ENCODE results near the gene ACTN4.
A peak's percentile ranks its signal among the peaks of the same experiment; 100 is the strongest.

ACTN4 gene

DNA sequence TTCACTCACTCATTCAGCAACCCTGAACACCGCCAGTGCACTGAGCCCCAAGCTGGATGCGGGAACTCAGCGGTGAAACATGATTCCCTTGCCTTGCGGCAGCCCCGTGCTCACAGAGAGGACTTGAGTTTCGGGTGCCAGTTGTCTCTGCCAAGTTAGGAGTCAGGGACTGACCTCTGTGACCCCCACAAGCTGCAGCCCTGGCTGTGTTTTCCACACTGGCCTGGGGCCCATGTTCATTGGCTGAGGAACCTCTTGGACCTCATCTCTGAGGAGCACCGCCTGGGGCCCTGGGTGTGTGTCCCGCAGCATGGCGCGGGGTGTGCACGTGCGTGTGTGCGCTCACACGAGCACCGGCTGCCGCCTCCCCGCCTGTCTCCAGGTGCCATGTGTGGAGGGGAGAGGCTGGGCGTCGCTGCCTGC is 65.8 kb downstream of the ACTN4 start:
- no peak for DNase-seq

DNA sequence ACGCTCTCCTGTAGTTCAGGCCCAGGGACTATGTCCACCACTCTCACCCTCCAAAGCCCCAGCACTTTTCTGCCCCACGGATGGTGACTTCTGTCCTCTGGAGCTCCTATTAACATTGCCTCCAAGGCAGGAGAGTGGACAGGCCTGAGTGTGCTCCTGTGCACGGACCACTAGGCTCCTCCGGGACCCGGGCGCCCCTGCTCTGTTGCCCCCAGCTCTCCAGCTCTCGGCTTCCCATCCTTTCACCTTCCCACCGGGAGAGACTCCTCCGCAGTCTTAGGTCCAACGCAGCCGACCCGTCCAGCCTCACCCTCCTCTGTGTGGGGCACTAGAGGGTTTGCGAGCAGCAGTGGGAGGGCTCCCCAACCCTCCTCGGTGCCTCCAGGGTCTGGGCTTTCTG is 66.4 kb downstream of the ACTN4 start:
- DNase-seq, result no peak

DNA sequence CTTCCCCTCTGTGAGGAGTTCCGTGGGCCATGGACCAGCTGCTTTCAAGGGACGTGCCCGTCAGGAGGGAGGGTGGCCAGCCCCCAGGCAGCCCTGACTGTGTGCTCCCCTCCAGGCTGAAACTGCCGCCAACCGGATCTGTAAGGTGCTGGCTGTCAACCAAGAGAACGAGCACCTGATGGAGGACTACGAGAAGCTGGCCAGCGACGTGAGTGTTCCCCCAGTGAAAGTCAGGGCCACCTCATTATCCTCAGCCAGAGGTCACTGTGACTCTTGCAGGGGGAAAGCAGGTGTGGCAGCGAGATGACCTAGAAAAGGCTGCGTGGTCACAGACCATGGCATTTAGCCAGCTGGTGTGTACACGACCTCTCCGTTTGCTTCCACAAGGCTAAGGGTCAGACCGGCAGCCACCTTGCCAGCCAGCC is 66.9 kb downstream of the ACTN4 start:
- DNase-seq, result no peak

DNA sequence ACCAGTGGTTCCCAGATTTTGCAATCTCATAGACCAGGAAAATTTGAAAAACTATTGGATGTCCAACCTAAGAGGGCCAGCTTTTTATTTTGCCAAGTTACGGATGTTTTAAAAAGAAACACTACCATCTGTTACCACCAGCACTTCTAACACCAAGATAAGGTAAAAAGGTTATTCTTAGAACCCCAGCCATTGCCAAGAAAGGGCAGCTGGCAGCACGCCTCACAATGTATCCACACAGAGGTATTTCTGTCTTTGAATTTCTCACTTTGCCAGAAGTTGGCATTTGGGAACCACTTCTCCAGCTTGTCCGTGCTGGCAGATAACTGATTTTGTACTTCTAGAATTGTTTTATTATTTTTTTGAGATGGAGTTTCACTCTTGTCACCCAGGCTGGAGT is 68.1 kb downstream of the ACTN4 start:
- no peak for DNase-seq

DNA sequence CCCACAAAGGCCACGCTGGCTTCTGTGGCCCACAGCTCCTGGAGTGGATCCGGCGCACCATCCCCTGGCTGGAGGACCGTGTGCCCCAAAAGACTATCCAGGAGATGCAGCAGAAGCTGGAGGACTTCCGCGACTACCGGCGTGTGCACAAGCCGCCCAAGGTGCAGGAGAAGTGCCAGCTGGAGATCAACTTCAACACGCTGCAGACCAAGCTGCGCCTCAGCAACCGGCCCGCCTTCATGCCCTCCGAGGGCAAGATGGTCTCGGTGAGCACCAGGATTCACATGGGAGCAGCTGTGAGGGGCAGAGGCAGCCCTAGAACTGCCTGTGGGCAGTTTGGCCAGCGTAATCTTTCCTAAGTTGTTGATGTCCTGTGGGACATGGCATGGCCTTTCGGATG is 69.6 kb downstream of the ACTN4 start:
- DNase-seq, result no peak

DNA sequence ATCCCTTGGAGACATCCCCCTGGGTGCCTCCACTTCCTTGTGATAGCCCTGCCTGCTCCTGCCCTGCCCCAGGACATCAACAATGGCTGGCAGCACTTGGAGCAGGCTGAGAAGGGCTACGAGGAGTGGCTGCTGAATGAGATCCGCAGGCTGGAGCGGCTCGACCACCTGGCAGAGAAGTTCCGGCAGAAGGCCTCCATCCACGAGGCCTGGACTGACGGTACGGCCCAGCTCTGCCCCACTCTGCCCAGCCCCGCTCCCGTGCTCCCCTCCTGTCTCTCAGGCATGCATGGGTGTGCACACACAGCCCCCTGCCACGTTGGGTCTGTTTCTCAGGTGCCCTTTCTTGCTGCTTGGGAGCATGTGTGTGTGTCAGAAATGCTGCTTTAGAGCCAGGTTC is 70.4 kb downstream of the ACTN4 start:
- no peak for DNase-seq

DNA sequence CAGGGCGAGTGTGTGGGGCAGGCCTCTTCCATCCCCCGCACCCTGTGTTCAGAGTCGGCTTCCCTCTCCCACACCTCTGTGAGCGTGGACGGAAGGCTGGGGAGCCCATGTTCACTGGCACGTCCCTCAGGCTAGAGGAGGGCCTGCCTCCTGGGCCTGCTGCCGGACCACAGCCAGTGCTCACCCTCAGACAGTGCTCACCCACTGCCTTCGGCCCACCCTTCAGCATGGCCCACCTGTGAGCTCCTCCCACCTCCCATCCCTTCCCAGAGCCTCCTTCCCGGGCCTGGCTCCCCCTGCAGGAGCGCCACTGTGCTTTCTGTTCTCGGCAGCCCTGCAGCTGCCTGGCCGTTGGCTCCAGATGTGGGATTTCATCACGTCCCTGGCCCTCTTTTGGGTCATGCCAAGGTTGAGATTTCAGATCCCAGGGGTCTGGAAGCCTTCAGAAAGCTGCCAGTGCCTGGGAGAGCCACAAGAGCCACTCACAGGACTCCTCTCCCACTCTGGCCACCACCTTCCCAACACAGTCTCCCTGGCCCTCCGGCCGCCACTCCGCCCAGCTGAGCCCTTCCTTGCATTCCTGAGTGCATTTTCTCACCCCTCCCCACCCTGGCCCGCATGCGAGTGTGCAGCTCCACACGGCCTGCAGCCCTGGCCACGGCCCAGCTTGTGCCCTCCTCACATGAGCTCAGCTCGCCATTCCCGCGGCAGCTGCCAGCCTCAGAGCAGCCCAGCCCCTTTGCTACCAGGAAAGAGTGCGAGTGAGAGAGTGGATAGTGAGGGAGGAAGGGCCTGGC is 71.5 kb downstream of the ACTN4 start:
- no peak for DNase-seq

DNA sequence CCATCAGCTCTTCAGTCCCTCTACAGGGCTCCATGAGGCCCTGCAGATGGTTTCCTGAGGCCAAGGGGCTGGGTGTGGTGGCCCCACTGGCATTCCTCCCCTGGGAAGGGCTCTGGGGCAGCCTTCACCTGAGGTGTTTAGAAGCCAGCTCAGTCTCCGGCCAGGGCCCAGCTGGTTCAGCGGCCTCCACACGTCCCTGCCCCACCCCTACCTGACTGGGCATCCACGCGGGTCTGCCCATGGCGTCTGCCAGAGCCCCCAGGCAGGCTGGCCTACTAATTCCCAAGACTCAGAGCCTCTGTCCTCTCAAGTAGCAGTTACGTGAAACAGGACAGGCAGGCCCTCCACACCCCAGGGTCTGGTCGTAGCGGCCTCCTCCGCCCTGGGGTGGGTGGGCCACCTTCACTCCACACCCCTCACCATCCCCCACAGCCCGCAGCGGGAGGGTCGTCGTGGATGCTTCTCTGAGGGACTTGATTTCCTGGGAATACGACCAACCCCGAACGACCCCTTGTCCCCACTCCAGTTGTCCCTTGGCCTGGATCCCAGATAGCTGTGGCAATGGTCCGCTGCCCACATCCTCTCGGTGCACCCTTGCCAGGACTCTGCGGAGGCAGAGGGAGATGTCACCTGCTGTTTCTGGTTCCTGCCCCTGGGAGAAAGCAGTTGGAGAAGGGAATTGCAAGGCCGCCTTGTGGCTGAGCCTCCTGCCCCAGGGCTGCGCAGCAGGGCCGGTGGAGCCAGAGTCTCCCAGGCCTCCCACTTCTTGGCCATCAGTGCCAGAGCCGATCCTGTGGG is 72.5 kb downstream of the ACTN4 start:
- no peak for DNase-seq

DNA sequence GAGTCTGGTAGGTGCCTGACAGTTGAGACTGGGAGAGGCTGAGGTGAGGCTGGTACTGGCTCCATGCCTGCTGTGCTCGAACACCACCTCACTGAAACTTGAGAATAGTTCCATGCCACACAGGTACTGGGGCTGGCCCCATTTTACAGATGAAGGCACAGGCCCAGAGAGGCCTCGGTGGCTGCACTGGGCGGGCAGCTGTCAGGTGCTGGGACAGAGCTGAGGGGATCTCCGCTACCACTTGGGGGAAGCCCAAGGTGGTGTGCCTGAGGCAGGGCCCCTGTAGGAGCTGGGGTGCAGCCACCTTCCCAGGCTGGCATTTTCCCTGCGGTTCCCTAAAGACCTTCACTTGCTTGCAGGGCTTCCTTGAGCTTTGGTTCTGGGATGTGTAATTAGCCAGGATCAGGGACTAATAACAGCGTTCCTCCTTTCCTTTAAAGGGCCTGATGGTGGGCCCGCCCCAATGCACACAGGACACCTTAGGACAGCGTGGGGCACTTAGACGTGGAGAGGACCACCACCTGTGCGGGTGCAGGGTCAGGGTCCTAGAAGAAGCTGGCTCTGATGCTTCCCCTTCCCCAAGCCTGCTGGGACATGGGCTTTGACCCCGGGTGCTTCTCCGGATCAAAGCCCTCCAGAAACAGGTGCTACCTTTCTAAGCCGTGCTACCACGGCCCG is 73.2 kb downstream of the ACTN4 start:
- no peak for DNase-seq

DNA sequence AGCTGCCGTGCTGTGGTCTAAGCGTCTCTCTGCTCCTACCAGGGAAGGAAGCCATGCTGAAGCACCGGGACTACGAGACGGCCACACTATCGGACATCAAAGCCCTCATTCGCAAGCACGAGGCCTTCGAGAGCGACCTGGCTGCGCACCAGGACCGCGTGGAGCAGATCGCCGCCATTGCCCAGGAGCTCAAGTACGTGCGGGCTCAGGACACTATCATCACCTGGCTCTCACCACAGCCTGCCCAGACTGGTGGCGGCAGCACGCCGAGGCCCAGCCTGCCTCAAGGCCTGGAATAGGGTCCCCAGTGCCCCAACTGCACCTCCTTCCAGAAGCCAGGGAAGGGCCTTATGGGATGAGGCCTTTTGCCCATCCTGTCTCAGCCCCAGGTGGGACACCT is 74.0 kb downstream of the ACTN4 start:
- DNase-seq, result peak in 1 of 2 experiments; percentile 58

DNA sequence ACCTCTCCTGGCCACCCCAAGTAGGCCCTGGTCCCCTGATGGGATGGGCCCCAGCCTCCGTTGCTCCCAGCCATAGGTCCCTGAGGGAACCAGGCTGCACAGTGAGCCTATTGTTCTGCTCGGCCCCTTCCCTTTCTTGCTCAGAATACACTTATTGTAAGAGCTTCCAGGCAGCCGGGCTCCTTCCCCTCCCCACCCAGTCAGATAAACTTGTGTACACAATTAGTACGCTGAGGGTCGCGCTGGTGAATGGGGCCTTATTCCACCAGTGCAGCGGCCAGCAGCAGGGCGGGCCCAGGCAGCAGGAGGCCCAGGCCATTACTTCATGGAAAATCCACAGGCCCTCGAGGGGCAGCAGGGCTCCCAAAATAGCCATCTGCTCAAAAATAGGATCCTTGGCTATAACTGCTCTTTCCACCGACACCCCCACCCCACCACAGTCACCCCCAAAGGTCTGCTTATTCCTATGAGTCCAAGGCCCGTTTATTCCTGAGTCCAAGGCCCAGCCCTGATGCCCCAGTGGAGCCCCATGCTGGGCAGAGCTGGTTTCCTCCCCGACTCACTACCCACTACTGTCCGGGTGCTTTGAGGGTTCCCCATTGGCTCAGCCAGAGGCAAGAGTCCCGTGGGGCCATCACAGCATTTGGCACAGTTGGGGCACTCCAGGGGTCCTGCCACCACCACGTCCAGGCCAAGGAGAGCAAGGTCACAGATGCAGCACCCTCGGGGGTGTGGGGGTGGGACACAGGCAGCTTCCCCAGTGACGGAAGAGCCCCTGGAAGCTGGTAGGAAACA is 74.7 kb downstream of the ACTN4 start:
- DNase-seq, result peak; percentile 88 to 95

DNA sequence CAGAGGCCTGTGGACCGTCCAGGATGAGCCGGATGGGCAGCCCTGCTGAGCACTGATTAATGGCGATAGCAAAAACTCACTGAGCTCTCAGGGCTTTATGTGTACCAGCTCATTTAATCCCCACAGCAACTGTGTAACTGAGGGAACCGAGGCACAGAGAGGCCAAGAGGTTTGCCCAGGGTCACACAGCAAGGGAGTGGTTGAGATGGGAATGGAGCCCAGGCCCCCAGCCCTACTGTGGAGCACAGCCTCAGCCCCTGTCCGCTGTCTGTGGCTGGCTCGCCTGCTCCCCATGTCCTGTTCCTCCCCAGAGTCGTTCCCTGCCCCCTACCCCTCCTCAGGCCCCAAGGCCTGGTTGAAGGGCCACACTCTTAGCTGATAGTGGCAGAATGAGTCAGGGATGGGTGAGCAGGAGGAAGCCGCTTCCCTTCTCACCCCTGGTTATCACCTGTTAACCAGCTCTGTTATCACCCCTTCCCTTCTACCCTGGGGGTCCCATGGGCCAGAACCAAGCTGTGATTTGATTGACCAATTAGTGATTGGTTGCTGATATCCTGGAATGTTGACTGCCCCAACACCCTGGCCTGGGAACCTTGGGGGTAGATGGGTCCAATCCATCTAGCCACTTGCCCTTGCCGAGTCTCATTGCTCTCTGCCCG is 75.6 kb downstream of the ACTN4 start:
- no peak for DNase-seq

DNA sequence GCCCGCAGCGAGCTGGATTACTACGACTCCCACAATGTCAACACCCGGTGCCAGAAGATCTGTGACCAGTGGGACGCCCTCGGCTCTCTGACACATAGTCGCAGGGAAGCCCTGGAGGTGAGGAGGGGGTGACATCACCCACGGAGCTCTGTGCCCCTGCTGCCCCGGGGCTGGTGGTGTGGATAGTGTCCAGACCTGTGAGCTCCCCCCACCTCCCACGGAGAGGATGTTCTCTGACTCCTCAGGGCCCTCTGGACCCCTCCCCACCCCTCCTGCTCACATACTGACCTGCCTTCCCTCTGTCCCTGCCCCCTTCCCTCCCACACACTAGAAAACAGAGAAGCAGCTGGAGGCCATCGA is 76.1 kb downstream of the ACTN4 start:
- no peak for DNase-seq

DNA sequence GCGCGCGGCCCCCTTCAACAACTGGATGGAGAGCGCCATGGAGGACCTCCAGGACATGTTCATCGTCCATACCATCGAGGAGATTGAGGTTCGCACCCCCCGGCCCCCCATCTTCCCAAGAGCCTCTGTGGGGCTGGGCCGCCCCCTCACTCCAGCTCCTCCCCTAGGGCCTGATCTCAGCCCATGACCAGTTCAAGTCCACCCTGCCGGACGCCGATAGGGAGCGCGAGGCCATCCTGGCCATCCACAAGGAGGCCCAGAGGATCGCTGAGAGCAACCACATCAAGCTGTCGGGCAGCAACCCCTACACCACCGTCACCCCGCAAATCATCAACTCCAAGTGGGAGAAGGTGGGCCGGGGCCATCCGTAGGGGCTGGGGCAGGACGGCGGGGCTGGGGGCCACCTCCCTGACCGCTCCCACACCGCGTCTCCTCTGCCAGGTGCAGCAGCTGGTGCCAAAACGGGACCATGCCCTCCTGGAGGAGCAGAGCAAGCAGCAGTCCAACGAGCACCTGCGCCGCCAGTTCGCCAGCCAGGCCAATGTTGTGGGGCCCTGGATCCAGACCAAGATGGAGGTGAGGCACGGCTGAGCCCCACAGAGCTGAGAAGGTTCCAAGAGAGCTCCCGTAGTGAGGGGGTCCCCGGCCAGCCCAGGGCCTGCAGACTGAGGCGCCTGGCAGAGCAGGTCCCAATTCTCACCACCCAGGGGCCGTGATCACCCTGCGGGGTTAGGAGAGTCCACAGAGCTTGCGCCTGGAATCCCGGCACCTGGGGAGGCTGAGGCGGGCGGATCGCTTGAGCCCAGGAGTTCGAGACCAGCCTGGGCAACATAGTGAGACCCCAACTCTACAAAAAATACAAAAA is 76.8 kb downstream of the ACTN4 start:
- no peak for DNase-seq

DNA sequence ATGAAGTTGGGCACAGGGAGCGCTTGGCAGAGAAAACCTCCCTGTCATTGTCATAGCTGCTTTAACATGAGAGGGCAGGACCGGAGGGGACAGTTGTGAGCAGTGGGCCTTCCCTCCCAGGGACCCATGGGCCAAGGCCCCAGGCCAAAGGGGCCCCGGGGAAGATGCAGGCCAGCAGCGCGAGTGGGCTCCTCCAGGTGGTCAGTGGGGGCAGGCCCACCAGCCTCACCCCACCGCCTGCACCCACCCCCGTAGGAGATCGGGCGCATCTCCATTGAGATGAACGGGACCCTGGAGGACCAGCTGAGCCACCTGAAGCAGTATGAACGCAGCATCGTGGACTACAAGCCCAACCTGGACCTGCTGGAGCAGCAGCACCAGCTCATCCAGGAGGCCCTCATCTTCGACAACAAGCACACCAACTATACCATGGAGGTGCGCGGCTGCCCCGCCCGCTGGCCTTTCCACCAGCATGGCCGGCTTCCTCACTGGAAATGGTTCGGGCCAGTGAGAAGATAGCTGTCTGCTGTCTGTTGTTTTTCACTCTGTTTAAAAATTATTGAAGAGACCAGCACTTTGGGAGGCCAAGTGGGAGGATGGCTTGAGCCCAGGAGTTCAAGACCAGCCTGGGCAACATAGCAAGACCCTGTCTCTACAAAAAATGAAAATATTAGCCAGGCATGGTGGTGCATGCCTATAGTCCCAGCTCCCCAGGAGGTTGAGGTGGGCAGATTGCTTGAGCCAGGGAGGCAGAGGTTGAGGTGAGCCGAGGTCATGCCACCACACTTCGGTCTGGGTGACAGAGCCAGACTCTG is 78.2 kb downstream of the ACTN4 start:
- DNase-seq, result no peak

DNA sequence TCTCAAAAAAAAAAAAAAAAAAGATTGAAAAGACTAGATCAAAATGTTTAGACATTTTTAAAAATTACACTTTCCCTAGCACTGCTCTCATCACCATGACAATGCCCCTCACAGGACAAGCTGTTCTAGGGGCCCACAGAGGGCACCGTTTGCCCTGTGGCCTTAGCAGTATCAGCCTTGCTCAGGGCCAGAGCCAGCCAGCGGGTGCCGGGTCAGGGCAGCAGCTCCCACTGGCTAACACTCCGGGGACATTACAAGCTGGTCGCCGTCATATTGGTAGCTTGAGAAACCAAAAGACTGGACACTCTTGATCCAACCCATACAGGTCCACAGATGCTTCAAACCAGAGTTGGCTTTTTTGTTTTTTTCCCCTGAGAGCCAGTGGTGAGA is 78.8 kb downstream of the ACTN4 start:
- DNase-seq, result no peak

DNA sequence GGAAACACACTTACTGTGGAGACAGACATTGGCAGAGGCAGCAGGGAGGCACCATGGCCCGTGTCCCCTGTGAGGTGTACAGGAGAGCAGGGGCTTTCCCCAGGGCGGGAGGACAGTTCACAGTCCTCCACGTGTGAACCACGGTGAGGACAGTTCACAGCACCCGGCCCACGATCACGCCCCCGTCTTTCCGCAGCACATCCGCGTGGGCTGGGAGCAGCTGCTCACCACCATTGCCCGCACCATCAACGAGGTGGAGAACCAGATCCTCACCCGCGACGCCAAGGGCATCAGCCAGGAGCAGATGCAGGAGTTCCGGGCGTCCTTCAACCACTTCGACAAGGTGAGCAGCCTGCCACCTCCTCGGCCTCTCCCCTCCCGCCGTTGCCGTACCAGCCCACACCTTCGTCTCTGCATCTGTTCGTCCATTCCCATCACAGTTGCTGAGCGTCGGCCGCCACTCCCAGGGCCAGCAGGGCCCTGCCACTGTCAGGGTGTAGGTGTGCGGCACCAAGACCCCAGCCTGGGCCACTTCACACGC is 79.4 kb downstream of the ACTN4 start:
- DNase-seq, result no peak

DNA sequence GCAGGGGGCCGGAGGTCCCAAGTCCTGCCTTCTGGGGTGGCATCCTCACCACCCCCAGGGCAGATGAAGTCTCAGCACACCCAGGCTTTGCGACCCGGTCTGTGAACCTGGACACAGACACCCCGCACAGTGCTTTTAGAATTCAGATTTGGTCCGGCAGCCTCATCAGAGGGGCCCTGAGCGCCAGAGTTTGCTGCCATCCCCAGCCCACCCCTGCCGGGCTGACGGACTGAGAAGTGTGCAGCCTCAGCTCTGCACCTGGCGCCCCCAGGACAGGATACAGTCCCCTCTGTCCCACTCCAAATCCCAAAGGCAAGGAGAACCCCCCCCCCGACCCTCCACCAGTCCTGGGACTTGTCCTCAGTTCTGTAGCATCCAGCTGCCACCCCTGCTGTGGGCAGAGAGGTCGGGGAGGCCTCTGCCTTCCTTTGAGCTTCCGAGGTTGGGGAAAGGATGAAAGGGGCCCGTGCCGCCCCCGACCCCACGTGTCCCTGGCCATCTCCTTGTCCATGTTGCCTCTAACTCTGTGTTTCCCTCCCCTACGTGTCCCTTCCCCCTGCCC is 79.9 kb downstream of the ACTN4 start:
- DNase-seq, result no peak

DNA sequence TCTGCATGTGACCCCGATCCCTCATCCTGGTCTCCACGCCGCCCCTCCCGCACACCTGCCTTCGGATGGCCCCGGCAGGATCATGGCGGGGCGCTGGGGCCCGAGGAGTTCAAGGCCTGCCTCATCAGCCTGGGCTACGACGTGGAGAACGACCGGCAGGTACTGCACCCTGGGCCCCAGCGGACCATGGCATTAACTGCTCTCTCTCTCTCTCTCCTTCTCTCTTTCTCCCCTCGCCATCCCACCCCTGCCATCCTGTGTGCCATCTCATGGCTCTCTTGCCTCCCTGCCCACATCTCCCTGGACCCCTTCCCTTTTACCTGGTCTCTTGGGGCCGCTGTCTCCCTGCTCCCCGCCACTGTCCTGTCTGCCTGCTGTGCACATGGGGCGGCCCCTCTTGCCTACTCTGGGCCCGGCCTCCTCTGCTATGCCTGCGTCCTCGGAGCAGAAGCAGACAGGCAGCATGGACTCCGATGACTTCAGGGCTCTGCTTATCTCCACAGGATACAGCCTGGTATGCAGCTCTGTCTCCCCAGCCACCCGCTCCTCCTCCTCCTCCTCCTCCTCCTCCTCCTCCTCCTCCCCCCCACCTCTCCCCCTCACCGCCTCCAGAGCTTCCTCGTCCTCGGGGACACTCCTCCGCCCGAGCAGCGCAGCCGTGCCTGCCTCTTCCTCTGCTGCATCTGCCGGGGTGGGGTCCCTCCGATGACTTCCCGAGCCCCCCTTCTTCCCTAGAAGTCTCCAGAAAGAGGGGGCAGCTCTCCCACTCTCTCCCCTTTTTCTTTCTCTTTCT is 80.6 kb downstream of the ACTN4 start:
- DNase-seq, result no peak

Data from NCI-H526 (cell line).